HFFc6 (cell line): ENCODE measurements around the gene SERPINB6. TPM values are rescaled to one million over a fixed set of nuclear protein-coding genes. Genes with fewer than 3 reads are reported as not detected.

ENCODE experiments used
- DNase-seq: peaks from one replicate; pipeline ENCODE4 v3.0.0-alpha.2; 2018
- H3K27ac Mint-ChIP-seq: 2 replicates; pipeline ENCODE4 v1.8.0; 2020; ENCODE audit warnings: mild to moderate bottlenecking, mixed read lengths
- H3K27me3 Mint-ChIP-seq: 2 replicates; pipeline ENCODE4 v1.8.0; 2021; ENCODE audit warnings: mild to moderate bottlenecking, moderate library complexity, mixed read lengths; ENCODE audit not compliant: insufficient read depth
- H3K36me3 Mint-ChIP-seq: 2 replicates; pipeline ENCODE4 v1.8.0; 2021; ENCODE audit warnings: low read depth, mixed read lengths
- H3K4me1 Mint-ChIP-seq: 2 replicates; pipeline ENCODE4 v1.8.0; 2020; ENCODE audit warnings: low read depth, mixed read lengths
- H3K4me3 Mint-ChIP-seq: 2 replicates; pipeline ENCODE4 v1.8.0; 2020; ENCODE audit warnings: mild to moderate bottlenecking, moderate library complexity, mixed read lengths
- H3K9me3 Mint-ChIP-seq: 2 replicates; pipeline ENCODE4 v1.8.0; 2020; ENCODE audit warnings: mild to moderate bottlenecking, mixed read lengths
- CTCF ChIP-seq: fragments of 200-600 bp; sonication (generic); IDR thresholded peaks from 2 replicates; pipeline ENCODE4 v1.5.0; 2021; ENCODE audit warnings: antibody characterized with exemption, mild to moderate bottlenecking
- total RNA-seq, 6 experiments: library from RNA; stranded (reverse); fragmentation: NEBNext Ultra II Directional; extraction: Animal tissue kit (Norgen Biotek cat#: 25700); gene quantifications; 2 replicates in 1 of 6; 3 replicates in 5 of 6; pipeline ENCODE4 v1.2.3, GENCODE V29; 2021

Gene SERPINB6
- total RNA-seq, 6 experiments from 2014 or later = 109 to 142 (median 134) TPM

DNA sequence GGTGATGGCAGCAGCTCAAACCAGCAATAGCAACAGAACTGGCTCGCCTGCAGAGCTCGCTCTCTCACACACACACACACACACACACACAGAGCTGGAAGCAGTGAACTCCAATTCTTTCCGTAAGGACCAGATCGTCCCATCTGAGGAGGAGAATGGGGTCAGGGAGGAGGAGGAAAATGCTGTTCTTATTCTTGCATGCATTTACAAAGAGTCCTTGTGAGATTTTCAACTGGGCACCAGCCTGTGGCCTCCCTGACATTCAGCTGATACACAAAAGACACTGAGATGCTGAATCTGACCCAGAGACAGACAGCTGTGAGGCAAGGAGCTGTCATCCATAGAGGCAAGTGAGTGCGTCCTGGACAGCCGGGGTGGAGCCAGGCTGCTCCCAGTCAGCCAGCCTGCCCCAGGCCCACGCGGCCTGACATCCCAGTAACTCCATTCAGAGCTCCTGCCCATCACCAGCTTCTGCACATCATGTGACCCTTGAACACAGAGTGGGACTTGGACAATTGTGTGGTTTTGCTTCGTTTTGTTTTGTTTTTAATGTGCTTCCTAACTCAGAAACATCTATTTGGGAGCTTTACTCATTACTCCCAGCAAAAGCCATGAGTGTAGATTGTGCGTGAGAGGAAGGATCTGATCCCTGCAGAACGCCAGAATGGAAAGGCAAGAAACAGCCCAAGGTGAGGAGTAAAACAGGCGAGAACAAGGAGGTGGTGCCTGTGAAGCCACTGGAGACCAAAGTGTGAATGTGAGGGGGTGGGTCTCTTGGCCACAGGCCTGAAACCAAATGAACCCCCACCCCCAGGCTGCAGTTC lies 70.3 kb downstream of the SERPINB6 start:
- H3K27me3 Mint-ChIP-seq = peaks cover 12% of the 10 kb centered on the region
- peaks cover 5% of the 10 kb centered on the region; the same call in 1 of the 2 replicates for H3K36me3 Mint-ChIP-seq
- H3K9me3 Mint-ChIP-seq = no peaks in the 10 kb centered on the region
- H3K4me1 Mint-ChIP-seq = peaks cover 11% of the 10 kb centered on the region
- no peak for DNase-seq
- no peak overlapping the region for H3K27ac Mint-ChIP-seq
- no peak for TF ChIP-seq CTCF
- peak overlapping the region; percentile 27; the same call in 1 of the 2 replicates for H3K4me3 Mint-ChIP-seq

- no peak for DNase-seq
- H3K4me3 Mint-ChIP-seq = no peak overlapping the region
- H3K9me3 Mint-ChIP-seq = no peaks in the 10 kb centered on the region
- peaks cover 11% of the 10 kb centered on the region for H3K4me1 Mint-ChIP-seq
- TF ChIP-seq CTCF = no peak
- H3K27me3 Mint-ChIP-seq = peaks cover 12% of the 10 kb centered on the region
- peaks cover 5% of the 10 kb centered on the region; the same call in 1 of the 2 replicates for H3K36me3 Mint-ChIP-seq
- no peak overlapping the region for H3K27ac Mint-ChIP-seq
Measured at GRCh38 chr6:2900221-2900807, 71.1 kb downstream of the SERPINB6 start.

DNA sequence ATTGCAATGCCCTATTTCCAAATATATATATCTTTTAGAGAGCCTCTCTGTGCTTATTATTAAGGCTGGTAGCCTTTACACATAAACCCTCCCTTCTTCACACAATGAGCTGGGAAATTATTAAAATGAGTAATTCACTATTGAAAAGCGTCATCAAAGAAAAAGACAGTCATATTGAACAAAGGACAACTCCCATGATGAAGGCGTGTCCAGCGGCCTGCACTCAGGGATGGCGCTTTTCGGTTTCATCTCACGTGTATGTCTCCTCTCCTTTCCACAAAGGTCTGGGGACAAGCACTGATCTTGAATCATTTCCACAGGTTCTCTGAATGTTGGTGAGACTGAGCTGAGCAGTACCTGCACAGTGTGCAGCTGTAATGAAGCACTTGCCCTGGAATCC lies 71.8 kb downstream of the SERPINB6 start:
- TF ChIP-seq CTCF = no peak
- no peak for DNase-seq
- Mint-ChIP-seq H3K9me3 (no peaks in the 10 kb centered on the region), H3K27ac (no peak overlapping the region), H3K36me3 (peaks cover 5% of the 10 kb centered on the region; the same call in 1 of the 2 replicates), H3K4me1 (peaks cover 11% of the 10 kb centered on the region), H3K27me3 (peaks cover 12% of the 10 kb centered on the region), H3K4me3 (no peak overlapping the region)

Other genes with a start within 250 kb of the SERPINB6 start
- gene MYLK4, start 220.6 kb downstream of the SERPINB6 start, total RNA-seq = under 1 TPM; 0.10 to 0.21 (median 0.12) TPM
- 10 to 100 TPM; 31.9 to 40.4 (median 33.5) TPM for gene WRNIP1, start 206.2 kb downstream of the SERPINB6 start, total RNA-seq
- gene SERPINB1, start 129.7 kb downstream of the SERPINB6 start, total RNA-seq = 10 to 100 TPM; 21.1 to 39.2 (median 29.3) TPM
- 1 to 10 TPM in 3 of 6 experiments, under 1 TPM in 3; 0.73 to 1.4 (median 1.1) TPM for gene SERPINB9, start 68.3 kb downstream of the SERPINB6 start, total RNA-seq
- 10 to 100 TPM; 28.9 to 48.6 (median 43.6) TPM for gene NQO2, start 28.3 kb upstream of the SERPINB6 start, total RNA-seq
- 10 to 100 TPM; 19.9 to 24.9 (median 22.2) TPM for gene RIPK1, start 96.9 kb upstream of the SERPINB6 start, total RNA-seq
- 10 to 100 TPM in 5 of 6 experiments, 1 to 10 TPM in 1; 9.3 to 14.6 (median 11.9) TPM for gene BPHL, start 147.1 kb upstream of the SERPINB6 start, total RNA-seq
- 100 to 1,000 TPM; 114 to 152 (median 120) TPM for gene TUBB2A, start 186.0 kb upstream of the SERPINB6 start, total RNA-seq